KMS-11 (cell line): Measurements from ENCODE around the gene MAPKAP1.

Source experiments
- H2AFZ ChIP-seq: fragments of 200-600 bp; sonication (generic); 2 replicates; pipeline ENCODE4 v1.6.1; 2016; ENCODE audit warnings: antibody characterized with exemption, mixed run types, low read depth
- H3K27ac ChIP-seq: fragments of 200-600 bp; sonication (generic); 2 replicates; pipeline ENCODE4 v1.6.1; 2016; ENCODE audit warnings: mild to moderate bottlenecking, mixed run types
- H3K27me3 ChIP-seq: fragments of 200-600 bp; sonication (generic); 2 replicates; pipeline ENCODE4 v1.6.1; 2017; ENCODE audit warnings: mild to moderate bottlenecking, low read depth, mixed run types, moderate library complexity; ENCODE audit not compliant: insufficient read depth
- H3K36me3 ChIP-seq: fragments of 200-600 bp; sonication (generic); 2 replicates; pipeline ENCODE4 v1.6.1; 2017; ENCODE audit warnings: mild to moderate bottlenecking, mixed run types; ENCODE audit not compliant: insufficient read depth
- H3K4me1 ChIP-seq: fragments of 200-600 bp; sonication (generic); 2 replicates; pipeline ENCODE4 v1.6.1; 2016; ENCODE audit warnings: mild to moderate bottlenecking, low read depth, mixed run types; ENCODE audit not compliant: poor library complexity, severe bottlenecking
- H3K4me2 ChIP-seq: fragments of 200-600 bp; sonication (generic); 2 replicates; pipeline ENCODE4 v1.7.0; 2016; ENCODE audit warnings: mild to moderate bottlenecking, mixed run types
- H3K4me3 ChIP-seq: fragments of 200-600 bp; sonication (generic); IDR thresholded peaks from 2 replicates; pipeline ENCODE4 v1.6.1; 2017; ENCODE audit warnings: low read depth, low read length, mixed read lengths; ENCODE audit not compliant: insufficient read depth
- H3K79me2 ChIP-seq: fragments of 200-600 bp; sonication (generic); 2 replicates; pipeline ENCODE4 v1.6.1; 2016; ENCODE audit warnings: low read depth, mixed run types; ENCODE audit not compliant: insufficient read depth
- H3K9ac ChIP-seq: fragments of 200-600 bp; sonication (generic); 2 replicates; pipeline ENCODE4 v1.6.1; 2016; ENCODE audit warnings: mild to moderate bottlenecking, mixed run types
- H4K20me1 ChIP-seq: fragments of 200-600 bp; sonication (generic); 2 replicates; pipeline ENCODE4 v1.6.1; 2016; ENCODE audit warnings: mild to moderate bottlenecking, mixed run types; ENCODE audit not compliant: insufficient read depth
- TF ChIP-seq, protein P1 (sequence below): fragments of 200-600 bp; sonication (generic); conservative IDR thresholded peaks from 2 replicates; pipeline ENCODE4 v1.6.1; 2017; ENCODE audit warnings: low read depth, mild to moderate bottlenecking, antibody characterized with exemption, low read length, moderate library complexity, mixed read lengths

The MAPKAP1 gene

DNA sequence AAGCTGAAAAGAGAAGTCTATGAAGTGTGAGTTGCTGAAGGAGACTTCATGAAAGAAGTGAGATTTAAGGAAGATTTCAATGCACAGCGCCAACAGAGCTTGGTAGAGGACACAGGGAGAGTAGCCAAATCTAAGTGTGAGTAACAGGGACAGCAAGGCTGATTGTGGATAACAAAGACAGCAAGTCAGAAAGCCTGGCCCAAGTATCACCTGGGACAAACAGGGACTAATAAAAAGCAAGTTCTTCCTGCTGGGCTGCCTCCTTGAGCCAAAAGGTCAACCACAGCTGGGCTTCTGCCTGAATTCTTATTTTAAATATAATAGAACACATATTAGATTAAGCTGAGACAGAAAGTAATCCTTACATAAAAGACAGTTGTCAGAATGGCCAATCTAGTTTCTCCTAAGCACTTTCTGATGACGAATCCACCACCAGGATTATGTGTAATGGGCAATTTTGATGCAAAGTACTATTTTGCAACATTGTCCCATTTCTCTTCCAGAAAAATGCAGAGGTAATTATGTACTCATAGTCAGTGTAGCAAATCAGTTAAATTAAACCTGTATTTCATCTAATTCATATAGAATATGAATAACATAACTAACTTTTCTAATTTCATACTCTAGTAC, 73.8 kb downstream of the MAPKAP1 start:
- Histone ChIP-seq H3K9ac (peak overlapping the region; percentile 64), H3K27ac (peak overlapping the region; percentile 96)

DNA sequence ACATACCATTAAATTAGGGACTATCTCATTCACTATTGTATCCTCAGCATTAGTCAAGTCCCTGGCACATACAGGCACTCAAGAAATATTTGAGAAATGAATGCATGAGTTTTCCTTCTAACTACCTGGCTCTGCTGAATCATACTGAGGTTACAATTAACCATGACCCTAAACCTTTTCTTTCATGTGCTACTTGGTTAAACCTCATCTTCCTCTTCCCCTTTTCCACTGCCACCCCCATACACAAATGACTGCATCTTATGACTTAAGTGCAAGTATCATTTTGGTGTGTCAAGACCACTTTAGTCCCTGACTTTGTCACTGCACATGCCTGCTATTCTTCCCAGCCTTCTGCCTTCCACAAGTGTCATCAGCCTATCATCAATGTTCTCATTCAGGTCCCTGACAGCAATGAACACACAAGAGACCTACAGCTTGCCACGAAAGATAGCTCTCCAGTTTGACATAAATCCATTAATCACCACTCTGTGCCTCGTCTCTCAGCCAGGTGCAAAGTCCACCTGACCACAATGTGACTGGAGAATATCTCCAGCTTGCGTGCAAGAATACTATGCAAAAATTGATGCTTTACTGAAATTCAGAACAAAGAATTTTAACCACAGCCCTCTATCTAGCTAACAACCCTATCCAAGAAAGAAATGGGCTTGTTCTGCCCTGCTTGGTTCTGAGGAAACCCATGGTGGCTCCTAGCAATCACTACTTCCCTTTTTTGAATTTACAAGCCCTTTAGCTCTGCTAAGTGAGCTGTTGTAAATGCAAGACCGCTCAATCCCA, 74.5 kb downstream of the MAPKAP1 start:
- Histone ChIP-seq H3K4me3 (no peak overlapping the region), H3K4me1 (peaks cover 93% of the 10 kb centered on the region), H4K20me1 (no peaks in the 10 kb centered on the region), H3K9ac (peak overlapping the region; percentile 64), H3K27me3 (no peaks in the 10 kb centered on the region), H3K27ac (peak overlapping the region; percentile 96), H3K79me2 (peaks cover 72% of the 10 kb centered on the region), H3K4me2 (peak overlapping the region; percentile 85), H3K36me3 (no peaks in the 10 kb centered on the region), H2AFZ (no peak overlapping the region)
- TF ChIP-seq, protein P1, sequence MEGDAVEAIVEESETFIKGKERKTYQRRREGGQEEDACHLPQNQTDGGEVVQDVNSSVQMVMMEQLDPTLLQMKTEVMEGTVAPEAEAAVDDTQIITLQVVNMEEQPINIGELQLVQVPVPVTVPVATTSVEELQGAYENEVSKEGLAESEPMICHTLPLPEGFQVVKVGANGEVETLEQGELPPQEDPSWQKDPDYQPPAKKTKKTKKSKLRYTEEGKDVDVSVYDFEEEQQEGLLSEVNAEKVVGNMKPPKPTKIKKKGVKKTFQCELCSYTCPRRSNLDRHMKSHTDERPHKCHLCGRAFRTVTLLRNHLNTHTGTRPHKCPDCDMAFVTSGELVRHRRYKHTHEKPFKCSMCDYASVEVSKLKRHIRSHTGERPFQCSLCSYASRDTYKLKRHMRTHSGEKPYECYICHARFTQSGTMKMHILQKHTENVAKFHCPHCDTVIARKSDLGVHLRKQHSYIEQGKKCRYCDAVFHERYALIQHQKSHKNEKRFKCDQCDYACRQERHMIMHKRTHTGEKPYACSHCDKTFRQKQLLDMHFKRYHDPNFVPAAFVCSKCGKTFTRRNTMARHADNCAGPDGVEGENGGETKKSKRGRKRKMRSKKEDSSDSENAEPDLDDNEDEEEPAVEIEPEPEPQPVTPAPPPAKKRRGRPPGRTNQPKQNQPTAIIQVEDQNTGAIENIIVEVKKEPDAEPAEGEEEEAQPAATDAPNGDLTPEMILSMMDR, result no peak

More for the DNA sequence above, 73.8 kb downstream of the MAPKAP1 start:
- no peaks in the 10 kb centered on the region for H3K27me3 ChIP-seq
- TF ChIP-seq, protein P1, result no peak
- H3K36me3 ChIP-seq, result no peaks in the 10 kb centered on the region
- H2AFZ ChIP-seq, result no peak overlapping the region
- no peaks in the 10 kb centered on the region for H4K20me1 ChIP-seq
- H3K4me3 ChIP-seq, result no peak overlapping the region
- H3K4me1 ChIP-seq, result peaks cover 99% of the 10 kb centered on the region
- H3K4me2 ChIP-seq, result peak overlapping the region; percentile 85
- peaks cover 72% of the 10 kb centered on the region for H3K79me2 ChIP-seq

DNA sequence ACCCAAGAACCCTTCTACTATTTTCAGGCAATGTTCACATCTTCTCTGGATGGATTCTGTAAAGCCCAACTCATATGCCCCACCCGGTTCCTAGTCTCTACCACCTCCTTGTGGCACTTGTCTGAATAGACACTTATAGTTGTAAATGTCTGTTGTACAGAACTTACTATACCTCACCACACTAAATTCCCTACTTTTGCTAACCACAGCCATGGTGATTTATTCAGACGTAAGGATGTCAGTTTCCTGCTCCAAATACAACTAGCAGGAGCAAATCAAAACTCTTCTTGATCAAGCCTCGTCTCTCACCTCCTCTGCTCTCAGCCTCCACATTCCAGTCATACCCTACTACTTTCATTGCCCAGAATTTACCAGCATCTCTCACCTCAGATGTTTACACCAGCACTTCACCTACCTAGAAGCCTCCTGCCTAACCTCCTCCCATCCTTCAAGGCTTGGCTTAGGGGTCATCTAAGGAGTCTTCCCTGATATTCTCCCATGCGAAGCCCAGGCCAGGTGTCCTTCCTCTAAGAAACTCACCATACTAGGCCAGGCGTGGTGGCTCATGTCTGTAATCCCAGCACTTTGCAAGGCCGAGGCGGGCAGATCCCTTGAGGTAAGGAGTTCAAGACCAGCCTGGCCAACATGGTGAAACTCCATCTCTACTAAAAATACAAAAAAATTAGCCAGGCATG, 75.5 kb downstream of the MAPKAP1 start:
- TF ChIP-seq, protein P1, result peak; percentile 77
- H2AFZ ChIP-seq, result no peak overlapping the region
- no peaks in the 10 kb centered on the region for H4K20me1 ChIP-seq
- H3K79me2 ChIP-seq, result peaks cover 75% of the 10 kb centered on the region
- peak overlapping the region; percentile 64 for H3K9ac ChIP-seq
- peak overlapping the region; percentile 96 for H3K27ac ChIP-seq
- H3K27me3 ChIP-seq, result no peaks in the 10 kb centered on the region
- no peak overlapping the region for H3K4me3 ChIP-seq
- no peaks in the 10 kb centered on the region for H3K36me3 ChIP-seq
- H3K4me2 ChIP-seq, result peak overlapping the region; percentile 85
- peaks cover 86% of the 10 kb centered on the region for H3K4me1 ChIP-seq

DNA sequence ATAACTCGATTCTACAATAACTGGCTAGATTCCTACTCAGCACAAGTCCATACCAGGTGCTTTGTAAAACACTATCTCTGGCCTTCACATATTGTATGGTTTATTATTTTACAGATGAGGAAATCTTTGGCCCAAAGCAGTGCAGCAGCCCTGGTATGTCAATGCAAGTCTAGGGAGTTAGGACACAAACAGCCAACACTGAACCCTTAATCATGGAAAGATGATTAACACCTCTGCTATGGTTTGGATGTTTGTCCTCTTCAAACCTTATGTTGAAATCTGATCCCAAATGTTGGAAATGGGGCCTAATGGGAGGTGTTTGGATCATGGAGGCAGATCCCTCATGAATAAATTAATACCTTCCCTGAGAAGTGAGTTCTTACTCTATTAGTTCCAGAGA, 76.6 kb downstream of the MAPKAP1 start:
- peak overlapping the region; percentile 96; the same call in 1 of the 2 replicates for H3K27ac ChIP-seq
- TF ChIP-seq, protein P1, result no peak
- H3K27me3 ChIP-seq, result no peaks in the 10 kb centered on the region
- no peak overlapping the region for H3K9ac ChIP-seq
- H3K4me1 ChIP-seq, result peaks cover 85% of the 10 kb centered on the region
- peaks cover 72% of the 10 kb centered on the region for H3K79me2 ChIP-seq
- peak overlapping the region; percentile 85; the same call in 1 of the 2 replicates for H3K4me2 ChIP-seq
- no peaks in the 10 kb centered on the region for H4K20me1 ChIP-seq
- no peak overlapping the region for H3K4me3 ChIP-seq
- H3K36me3 ChIP-seq, result no peaks in the 10 kb centered on the region
- H2AFZ ChIP-seq, result no peak overlapping the region
